Keratinocyte (primary cell): Measurements from ENCODE around the gene AK8. TPM values are rescaled to one million over a fixed set of nuclear protein-coding genes. Genes with fewer than 3 reads are reported as not detected.

Experiments
- DNase-seq: peaks from one replicate; pipeline ENCODE4 v3.0.0-alpha.2; 2011; ENCODE audit warnings: low read depth, missing footprints, low spot score
- FAIRE-seq: peaks from 2 replicates; lab custom pipeline; 2011; peaks lifted over from hg19 to GRCh38; lab: Jason Lieb, UNC
- H2AFZ ChIP-seq: 2 replicates; pipeline ENCODE4 v1.6.0; 2012; ENCODE audit warnings: low read length, control low read depth, inconsistent platforms; ENCODE audit not compliant: control insufficient read depth
- H3K27ac ChIP-seq: 2 replicates; pipeline ENCODE4 v1.5.1; 2011; ENCODE audit warnings: low read length; ENCODE audit not compliant: control insufficient read depth, insufficient read depth
- H3K27me3 ChIP-seq: 3 replicates; pipeline ENCODE4 v1.6.0; 2011; ENCODE audit warnings: low read length; ENCODE audit not compliant: control insufficient read depth, insufficient read depth; ENCODE audit errors: extremely low read depth
- H3K36me3 ChIP-seq, 2 experiments: 2 replicates in 1 of 2; 3 replicates in 1 of 2; pipeline ENCODE4 v1.5.1; 2011; ENCODE audit warnings: low read length in 2 of 2, mild to moderate bottlenecking in 1 of 2; ENCODE audit not compliant: control insufficient read depth in 2 of 2, insufficient read depth in 2 of 2; ENCODE audit errors: extremely low read depth in 1 of 2
- H3K4me1 ChIP-seq: 3 replicates; pipeline ENCODE4 v1.5.1; 2011; ENCODE audit warnings: low read length; ENCODE audit not compliant: control insufficient read depth, insufficient read depth; ENCODE audit errors: extremely low read depth
- H3K4me2 ChIP-seq: 3 replicates; pipeline ENCODE4 v1.6.0; 2011; ENCODE audit warnings: low read depth, low read length; ENCODE audit not compliant: control insufficient read depth, insufficient read depth; ENCODE audit errors: extremely low read depth
- H3K4me3 ChIP-seq, 3 experiments: fragments of 200-600 bp in 1 of 3; sonication (generic) in 1 of 3; 2 replicates in 2 of 3; 3 replicates in 1 of 3; pipeline ENCODE4 v1.5.1; 2011 to 2016; ENCODE audit warnings: low read length in 3 of 3, mild to moderate bottlenecking in 3 of 3, control low read depth in 2 of 3, inconsistent platforms in 1 of 3, low read depth in 1 of 3, mixed read lengths in 1 of 3, mixed run types in 1 of 3, moderate library complexity in 1 of 3; ENCODE audit not compliant: control insufficient read depth in 2 of 3, insufficient read depth in 2 of 3; ENCODE audit errors: extremely low read depth in 1 of 3
- H3K79me2 ChIP-seq: 2 replicates; pipeline ENCODE4 v1.6.0; 2012; ENCODE audit warnings: low read length; ENCODE audit not compliant: control insufficient read depth, insufficient read depth
- H3K9ac ChIP-seq: 3 replicates; pipeline ENCODE4 v1.6.0; 2011; ENCODE audit warnings: low read length; ENCODE audit not compliant: control insufficient read depth, insufficient read depth; ENCODE audit errors: extremely low read depth
- H3K9me1 ChIP-seq: 3 replicates; pipeline ENCODE4 v1.6.0; 2011; ENCODE audit warnings: low read length; ENCODE audit not compliant: control insufficient read depth, insufficient read depth; ENCODE audit errors: extremely low read depth
- H3K9me3 ChIP-seq: 2 replicates; pipeline ENCODE4 v1.5.1; 2012; ENCODE audit warnings: low read depth, low read length; ENCODE audit not compliant: control insufficient read depth
- H4K20me1 ChIP-seq: 3 replicates; pipeline ENCODE4 v1.6.0; 2011; ENCODE audit warnings: low read length; ENCODE audit not compliant: control insufficient read depth, insufficient read depth; ENCODE audit errors: extremely low read depth
- EZH2 ChIP-seq: IDR thresholded peaks from one replicate; pipeline ENCODE4 v1.6.1; 2012; ENCODE audit warnings: inconsistent platforms, mild to moderate bottlenecking, low read length, moderate library complexity
- dilution Hi-C: fragments of 300-500 bp; cut with MboI; formaldehyde crosslinking; loops from one replicate; pipeline ENCODE4 v1.7.0; 2020; ENCODE audit warnings: low sequenced_read_pairs; ENCODE audit not compliant: extremely low pct_ligation_motif_present
- polyA plus RNA-seq, 5 experiments: library from polyadenylated mRNA; depleted of rRNA in 3 of 5; stranded (reverse) in 3 of 5; stranded (forward) in 1 of 5; unstranded in 1 of 5; fragments of >200 nt; gene quantifications; 1 replicate in 1 of 5; 2 replicates in 3 of 5; 3 replicates in 1 of 5; pipeline versions ENCODE4 v1.2.1 to v1.2.3, GENCODE V29; 2011 to 2012; ENCODE audit warnings: missing spikeins in 2 of 5, low read depth in 1 of 5, low replicate concordance in 1 of 5
- TF ChIP-seq, protein P1 (sequence below), 3 experiments: IDR thresholded peaks in 1 of 3; conservative IDR thresholded peaks in 1 of 3; optimal IDR thresholded peaks in 1 of 3; 2 replicates in 2 of 3; 3 replicates in 1 of 3; pipeline versions ENCODE3 to v1.5.1; 2011; ENCODE audit warnings: low read length in 3 of 3, mild to moderate bottlenecking in 3 of 3, moderate library complexity in 2 of 3, control low read depth in 1 of 3, inconsistent platforms in 1 of 3; ENCODE audit not compliant: insufficient read depth in 2 of 3; ENCODE audit errors: extremely low read depth in 1 of 3

AK8 gene
- polyA plus RNA-seq, 1 donor (not counting 4 experiments of a cell fraction or from before 2014, with no cell fraction given) = 0.24 TPM

DNA sequence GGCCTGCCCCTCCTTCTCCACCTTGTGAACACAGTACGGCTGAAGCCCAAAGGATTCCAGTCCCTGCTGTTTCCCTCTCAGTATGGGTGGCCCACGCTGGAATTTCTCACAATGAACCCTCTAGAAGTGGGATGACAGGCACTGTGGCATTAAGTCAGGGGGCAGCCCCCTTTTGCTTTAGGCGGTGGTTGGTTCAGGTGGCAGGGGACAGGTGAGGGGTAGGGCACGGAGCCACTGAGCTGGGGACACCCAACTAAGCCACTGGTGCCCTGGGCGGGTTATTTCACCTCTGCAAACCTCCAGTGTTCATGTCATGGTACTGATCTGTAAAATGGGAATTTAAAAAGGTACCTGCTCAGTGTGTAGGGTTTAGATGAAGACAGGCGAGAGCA lies 8.2 kb upstream of the AK8 start:
- no peaks in the 10 kb centered on the region for H3K79me2 ChIP-seq
- TF ChIP-seq, protein P1, sequence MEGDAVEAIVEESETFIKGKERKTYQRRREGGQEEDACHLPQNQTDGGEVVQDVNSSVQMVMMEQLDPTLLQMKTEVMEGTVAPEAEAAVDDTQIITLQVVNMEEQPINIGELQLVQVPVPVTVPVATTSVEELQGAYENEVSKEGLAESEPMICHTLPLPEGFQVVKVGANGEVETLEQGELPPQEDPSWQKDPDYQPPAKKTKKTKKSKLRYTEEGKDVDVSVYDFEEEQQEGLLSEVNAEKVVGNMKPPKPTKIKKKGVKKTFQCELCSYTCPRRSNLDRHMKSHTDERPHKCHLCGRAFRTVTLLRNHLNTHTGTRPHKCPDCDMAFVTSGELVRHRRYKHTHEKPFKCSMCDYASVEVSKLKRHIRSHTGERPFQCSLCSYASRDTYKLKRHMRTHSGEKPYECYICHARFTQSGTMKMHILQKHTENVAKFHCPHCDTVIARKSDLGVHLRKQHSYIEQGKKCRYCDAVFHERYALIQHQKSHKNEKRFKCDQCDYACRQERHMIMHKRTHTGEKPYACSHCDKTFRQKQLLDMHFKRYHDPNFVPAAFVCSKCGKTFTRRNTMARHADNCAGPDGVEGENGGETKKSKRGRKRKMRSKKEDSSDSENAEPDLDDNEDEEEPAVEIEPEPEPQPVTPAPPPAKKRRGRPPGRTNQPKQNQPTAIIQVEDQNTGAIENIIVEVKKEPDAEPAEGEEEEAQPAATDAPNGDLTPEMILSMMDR (optimal IDR thresholded peaks at IDR 0.05 in 1 of 3, IDR thresholded peaks at IDR 0.05 in 1 of 3, conservative IDR thresholded peaks at IDR 0.05 in 1 of 3; ENCODE audit: extremely low read depth in 1 of 3, insufficient read depth in 2 of 3, low read length in 3 of 3) = no peak
- no peak for TF ChIP-seq EZH2
- H3K4me2 ChIP-seq = no peak overlapping the region
- H3K27me3 ChIP-seq = no peaks in the 10 kb centered on the region
- H4K20me1 ChIP-seq = no peaks in the 10 kb centered on the region
- H3K9ac ChIP-seq = no peak overlapping the region
- dilution Hi-C loops = no loop called here
- H3K4me1 ChIP-seq = no peaks in the 10 kb centered on the region
- H3K9me3 ChIP-seq = no peaks in the 10 kb centered on the region
- H3K36me3 ChIP-seq = peaks cover 0 to 3% of the 10 kb centered on the region in 2 experiments
- FAIRE-seq (no peak), DNase-seq (no peak)
- no peak overlapping the region for H3K27ac ChIP-seq
- H3K4me3 ChIP-seq = no peak overlapping the region
- no peaks in the 10 kb centered on the region for H3K9me1 ChIP-seq
- H2AFZ ChIP-seq = no peak overlapping the region

DNA sequence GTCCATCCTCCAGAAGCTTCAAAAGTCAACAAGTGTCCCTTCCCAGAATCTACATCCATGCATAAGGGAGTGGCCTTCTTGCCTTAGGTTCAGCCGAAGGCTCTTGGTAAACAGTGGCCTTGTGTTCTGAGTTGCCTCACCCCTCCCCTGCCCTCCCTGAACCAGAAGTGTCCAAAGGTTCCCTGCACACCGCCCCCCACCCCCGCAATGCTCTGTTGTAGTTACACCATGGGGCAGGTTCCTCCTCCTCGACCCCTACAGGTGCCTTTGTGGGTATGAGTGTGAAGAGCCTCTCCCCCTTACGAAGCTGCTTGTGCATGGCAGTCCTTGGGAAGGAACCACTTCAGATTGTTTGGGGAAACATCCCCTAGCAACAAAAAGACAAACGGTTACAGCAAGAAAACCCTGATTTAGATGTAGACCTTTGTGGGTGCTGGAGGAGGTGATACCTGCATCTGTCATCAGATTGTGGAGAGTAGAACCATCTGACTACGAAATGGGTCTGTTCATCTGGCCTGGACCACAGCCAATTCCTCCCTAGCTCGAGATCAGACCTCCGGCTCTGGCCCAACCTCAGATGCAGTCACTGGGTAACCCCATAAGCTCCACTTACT lies 7.7 kb upstream of the AK8 start:
- H3K4me3 ChIP-seq = no peak overlapping the region
- H3K9me1 ChIP-seq = no peaks in the 10 kb centered on the region
- no peak overlapping the region for H3K4me2 ChIP-seq
- H3K36me3 ChIP-seq = peaks cover 0 to 3% of the 10 kb centered on the region in 2 experiments
- no peak for FAIRE-seq
- no peak overlapping the region for H3K9ac ChIP-seq
- H3K27me3 ChIP-seq = no peaks in the 10 kb centered on the region
- no peak overlapping the region for H3K27ac ChIP-seq
- H3K9me3 ChIP-seq = no peaks in the 10 kb centered on the region
- no peak overlapping the region for H2AFZ ChIP-seq
- dilution Hi-C loops = no loop called here
- TF ChIP-seq EZH2 = no peak
- TF ChIP-seq, protein P1 (optimal IDR thresholded peaks at IDR 0.05 in 1 of 3, IDR thresholded peaks at IDR 0.05 in 1 of 3, conservative IDR thresholded peaks at IDR 0.05 in 1 of 3; ENCODE audit: extremely low read depth in 1 of 3, insufficient read depth in 2 of 3, low read length in 3 of 3) = no peak
- no peak for DNase-seq
- no peaks in the 10 kb centered on the region for H4K20me1 ChIP-seq
- no peaks in the 10 kb centered on the region for H3K79me2 ChIP-seq
- H3K4me1 ChIP-seq = no peaks in the 10 kb centered on the region
